Stimulated activated CD4-positive, alpha-beta T cell treated with anti-CD3 and anti-CD28 coated beads, TNF-alpha, amount 100 ng/mL, for 4 hours (primary cell): ENCODE results near the gene SLC39A6.
"Not testable (repeated sequence)": the region's sequence is repeated elsewhere in the genome, so short reads cannot be mapped to it uniquely, and the experiment has no call there.

ENCODE experiments used
- DNase-seq, 3 experiments: peaks; one replicate each; pipeline ENCODE4 v3.0.0-alpha.2; 2020; ENCODE audit warnings: low read depth in 3 of 3

SLC39A6 gene

DNA sequence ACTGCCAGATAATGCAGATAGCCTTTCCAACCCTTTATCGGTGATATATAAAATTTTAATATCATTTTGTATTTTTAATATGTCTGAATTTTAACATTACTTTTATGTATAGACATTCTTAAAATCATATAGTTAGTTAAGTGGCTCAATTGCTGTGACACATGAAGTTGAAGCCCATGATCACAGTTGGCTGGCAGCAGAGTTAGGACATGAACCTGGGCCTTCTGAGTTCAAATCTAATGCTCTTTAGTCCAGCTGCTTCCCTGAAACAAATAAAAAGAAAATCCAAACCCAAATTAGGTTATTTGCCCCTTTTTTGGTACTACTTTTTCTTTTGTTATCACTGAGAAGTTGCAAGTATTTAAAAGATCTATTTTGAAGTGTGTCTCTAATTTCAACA lies 6.1 kb upstream of the SLC39A6 start:
- DNase-seq, result no peak

DNA sequence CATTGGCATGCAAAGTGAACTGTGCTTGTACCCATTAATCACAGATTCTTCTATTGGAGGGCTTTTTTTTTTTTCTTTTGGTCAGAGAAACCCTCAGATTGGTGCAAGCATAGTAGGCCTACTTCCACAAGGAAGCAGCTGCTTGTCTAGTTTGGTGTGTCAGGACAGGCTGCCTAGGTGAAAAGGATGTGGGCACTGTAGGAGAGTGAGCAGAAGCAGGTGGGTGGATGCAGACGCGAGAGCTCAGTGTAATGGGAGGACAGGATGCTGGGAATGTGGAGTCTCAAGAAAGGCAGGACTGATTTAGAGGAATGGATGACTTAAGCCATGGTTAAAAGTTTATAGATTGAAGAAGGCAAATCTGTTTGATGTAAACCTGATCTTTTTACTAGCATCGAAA lies 3.6 kb upstream of the SLC39A6 start:
- DNase-seq, result no peak

DNA sequence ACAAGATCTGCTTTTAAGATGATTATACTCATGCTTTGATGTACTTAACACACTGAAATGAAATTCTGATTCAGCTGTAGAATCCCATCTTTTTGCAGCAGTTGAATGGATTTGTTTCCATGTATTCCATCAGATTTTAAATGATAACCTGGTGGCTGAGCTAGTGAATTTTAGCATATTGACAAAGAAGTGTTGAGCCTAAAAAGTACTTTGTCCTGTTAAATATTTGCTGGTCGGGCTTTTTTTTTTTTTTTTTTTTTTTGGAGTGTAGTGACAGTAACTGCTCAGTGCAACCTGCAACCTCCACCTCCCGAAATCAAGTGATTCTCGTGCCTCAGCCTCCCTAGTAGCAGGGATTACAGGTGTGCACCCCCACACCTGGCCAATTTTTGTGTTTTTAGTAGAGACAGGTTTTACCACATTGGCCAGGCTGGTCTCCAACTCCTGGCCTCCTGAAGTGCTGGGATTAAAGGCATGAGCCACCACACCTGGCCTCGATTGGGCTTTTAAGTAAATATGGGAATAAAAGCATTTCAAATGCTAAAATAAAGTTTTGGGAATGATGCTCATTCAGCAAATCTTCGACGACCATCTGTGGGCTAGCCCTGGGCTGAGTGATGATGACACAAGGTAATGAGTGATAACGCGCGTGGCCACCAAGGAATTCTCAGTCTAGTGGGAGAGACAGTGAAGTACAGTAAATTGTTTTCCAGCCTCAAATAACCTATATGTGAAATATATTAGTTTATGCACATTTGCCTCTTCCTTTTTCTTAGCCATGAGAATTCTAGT lies 2.7 kb upstream of the SLC39A6 start:
- DNase-seq, result no peak

DNA sequence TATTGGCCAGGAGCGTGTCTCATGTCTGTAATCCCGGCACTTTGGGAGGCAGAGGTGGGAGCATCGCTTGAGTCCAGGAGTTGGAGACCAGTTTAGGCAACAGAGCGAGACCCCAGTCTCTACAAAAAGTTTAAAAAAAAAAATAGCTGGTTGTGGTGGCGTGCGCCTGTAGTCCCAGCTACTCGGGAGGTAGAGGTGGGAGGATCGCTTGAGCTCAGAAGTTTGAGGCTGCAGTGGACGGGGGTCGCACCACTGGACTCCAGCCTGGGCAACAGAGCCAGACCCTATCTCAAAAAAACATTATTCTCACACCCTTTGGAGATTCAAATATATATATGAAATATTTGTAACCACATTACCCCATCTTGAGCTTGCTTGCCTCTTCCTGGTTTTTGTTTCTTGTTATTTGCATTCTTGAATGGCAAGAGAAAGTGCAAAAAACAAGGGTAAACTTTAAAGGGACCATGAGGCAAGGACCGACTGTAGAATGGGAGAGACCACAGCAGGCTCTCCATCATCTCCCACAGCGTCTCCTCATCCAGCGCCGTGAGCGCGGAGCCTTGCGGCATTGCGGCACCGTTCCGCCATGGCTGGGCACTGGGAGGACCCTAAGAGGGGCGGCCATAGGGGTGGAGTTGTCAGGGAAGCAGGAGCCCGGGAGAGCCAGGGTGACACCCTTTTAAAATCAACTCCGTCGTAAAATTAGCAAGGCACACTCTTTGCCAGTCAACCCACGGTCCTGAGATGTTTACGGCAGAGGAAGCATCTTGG lies 1.9 kb upstream of the SLC39A6 start:
- no peak for DNase-seq

DNA sequence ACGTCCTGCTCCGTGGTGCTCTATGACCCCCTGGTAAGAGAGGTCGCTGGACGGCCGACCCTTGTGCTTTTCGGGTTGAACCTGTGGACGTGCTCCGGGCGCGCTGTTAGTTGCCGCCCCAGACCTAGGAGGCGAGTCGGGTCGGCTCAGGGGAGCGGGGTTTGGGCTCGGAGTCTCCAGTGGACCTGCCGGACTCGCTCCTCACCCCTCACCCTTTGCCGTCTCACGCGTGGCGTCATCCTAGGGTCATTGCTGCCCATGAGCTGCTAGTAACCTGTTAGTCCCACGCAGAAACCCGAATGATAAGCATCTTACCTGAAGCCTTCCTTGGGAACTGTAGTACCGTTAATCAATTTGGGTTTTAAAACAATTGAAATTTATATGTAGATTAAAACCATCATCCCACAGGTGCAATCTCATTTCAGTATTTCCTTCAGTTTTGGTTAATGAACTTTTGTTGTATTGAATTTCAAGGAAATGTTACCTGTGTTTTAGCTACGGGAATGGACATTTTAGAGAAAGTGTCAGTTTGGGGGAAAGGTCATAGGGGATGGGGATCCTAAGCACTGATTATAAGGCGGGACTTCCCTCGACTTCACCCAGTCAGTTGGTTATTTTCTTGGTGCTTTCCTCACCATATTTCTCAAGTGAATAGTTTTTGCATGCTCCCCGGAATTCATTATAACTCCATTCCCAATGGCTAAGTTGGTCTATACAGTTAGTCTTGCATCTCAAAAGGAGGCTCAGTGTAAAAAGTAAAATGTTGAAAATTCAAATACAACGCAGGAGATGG lies 1.1 kb upstream of the SLC39A6 start:
- no peak for DNase-seq

DNA sequence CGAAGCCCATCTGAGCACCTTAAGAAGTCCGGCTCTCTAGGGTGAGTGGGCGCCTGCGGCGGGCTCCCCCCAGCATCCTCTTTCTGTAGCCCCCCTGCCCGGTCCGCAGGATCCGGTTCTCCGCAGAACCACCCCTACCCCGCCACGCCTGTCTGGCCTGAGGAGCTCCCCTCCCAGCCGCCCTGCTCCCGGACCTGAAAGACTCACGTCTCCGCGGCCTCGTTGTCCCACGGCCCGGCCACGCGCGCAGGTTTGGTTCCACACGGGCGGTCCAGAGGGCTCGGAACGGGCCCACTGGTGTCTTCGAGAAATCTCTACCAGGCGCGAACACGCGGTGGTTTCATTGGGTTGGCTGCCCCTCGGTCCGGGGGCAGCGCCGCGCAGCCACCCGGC lies 237 bp downstream of the SLC39A6 start:
- no peak for DNase-seq

DNA sequence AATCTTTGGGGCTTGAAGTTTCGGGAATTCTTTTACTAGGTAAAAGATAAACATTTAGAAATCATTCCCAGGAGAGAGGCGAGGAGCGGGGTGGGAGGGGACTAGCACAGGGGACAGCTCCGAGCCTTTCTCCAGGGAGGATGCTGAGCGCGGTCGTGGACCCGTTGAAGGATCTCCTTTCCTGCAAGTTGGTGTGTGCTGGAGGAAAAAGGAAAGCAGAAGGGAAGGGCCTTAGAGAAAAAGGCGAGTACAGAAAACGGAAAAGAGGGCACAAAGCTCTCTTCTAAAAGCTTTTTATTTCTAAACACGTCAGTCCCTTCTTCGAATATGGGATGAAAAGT lies 640 bp downstream of the SLC39A6 start:
- no peak for DNase-seq

DNA sequence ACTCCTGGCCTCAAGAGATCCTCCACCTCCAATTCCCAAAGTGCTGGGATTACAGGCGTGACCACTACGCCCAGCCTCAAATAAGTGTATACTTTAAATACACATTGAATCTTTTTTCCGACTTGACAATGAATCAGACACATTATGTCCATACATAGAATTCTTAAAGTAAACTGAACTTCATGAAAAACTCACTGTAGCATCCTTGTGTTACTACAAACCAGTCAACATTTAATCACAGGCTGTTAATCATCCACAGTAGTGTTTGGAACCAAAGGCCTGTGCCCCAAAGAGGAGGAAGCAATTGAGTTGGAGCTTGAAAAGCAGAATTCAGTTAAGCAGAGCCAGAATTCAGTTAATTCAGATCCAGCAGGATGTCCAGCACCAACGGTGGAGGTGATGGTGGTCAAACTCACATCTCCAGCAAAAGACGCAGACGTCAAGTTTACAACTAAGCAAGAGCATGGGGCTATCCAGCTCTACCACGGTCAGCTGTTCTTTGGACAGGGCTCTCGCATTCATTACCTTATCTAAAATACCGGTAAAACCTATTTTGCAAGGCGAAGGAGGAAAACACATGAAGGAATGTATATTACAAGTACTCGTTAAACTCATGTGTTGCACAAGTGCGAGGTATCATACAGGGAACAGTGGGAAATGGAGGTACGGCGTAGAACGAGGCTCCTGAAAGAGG lies 1.2 kb downstream of the SLC39A6 start:
- DNase-seq, result no peak

DNA sequence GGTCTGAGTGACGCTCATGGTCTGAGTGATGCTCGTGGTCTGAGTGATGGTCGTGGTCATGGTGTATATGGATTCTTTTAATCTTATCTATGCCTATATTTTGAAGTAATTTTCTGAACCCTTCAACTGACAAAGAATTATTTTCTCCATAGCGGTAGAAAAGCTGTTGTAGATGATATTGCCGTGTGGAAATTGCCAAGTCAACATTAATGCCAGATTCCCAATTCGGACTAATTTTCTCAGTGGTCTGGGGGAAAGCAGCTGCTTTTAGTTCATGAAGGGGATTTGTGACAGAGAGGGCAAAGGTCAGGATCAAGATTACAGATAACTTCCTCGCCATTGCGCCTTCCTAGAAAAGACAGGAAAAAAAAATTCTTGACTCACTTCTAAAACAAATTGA lies 2.5 kb downstream of the SLC39A6 start:
- no peak for DNase-seq

DNA sequence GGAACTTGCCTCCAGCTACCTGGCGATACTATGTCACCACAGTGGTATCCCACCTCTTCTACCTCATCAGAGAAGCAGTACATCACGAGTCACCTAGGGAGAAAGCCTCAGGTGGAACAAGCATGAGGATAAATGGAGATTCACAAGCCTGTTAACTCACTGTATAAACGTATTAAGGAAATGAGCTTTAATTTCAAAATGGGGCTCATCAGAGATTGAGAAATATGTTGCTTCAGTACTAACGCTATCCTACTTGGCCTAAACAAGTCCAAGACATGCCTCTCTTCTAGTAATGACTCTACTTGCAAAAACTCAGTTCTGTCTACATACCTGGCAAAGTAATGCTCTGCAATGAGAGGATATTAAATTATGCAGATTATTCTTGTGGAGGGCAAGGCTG lies 4.3 kb downstream of the SLC39A6 start:
- no peak for DNase-seq

DNA sequence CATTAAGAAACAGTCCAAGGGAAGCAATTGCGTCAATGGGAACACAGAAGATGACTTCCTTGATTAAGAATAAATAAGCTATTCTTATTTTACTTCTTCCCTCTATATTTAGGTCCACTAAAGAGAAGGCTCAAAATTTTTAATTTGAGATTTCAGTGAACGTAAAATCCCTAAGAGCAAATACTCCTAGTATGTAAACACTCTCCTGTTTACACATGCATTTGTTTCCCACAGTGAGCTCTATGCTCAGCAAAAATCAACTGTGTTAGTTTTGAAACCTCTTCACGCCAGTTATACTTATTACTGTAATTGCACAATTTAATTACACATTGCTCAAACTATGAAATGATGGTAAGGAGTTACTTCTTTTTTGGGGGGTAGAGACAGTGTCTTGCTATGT lies 8.8 kb downstream of the SLC39A6 start:
- no peak for DNase-seq

DNA sequence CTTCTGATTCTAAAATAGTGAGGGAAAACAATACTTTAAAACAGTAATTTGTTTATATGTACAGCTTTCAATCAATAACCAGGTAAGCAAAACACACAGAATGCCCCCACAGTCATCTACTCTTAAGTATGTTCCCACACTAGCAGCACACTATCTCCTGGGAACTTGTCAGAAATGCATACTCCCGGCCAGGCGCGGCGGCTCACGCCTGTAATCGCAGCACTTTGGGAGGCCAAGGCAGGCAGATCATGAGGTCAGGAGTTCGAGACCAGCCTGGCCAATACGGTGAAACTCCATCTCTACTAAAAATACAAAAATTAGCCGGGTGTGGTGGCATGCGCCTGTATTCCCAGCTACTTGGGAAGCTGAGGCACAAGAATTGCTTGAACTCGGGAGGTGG lies 12.4 kb downstream of the SLC39A6 start:
- DNase-seq, result not testable (repeated sequence)

DNA sequence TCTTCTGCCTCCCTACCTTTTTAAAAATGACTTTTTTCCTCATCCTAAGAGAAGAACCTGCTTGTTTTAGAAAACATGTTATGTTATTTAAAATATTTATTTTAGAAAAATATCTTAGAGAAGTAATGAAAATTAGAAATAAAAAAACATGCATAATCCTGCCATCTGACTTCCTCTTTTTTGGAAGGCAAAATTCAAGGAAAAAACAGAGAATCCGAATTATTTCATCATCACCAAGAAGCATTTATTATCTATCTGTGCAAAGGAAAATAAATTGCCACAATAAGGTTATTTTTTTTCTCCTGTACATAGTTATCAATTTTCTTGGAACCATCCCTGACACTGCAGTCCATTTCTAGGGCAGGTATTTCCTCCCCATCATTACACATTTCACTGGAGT lies 14.4 kb downstream of the SLC39A6 start:
- no peak for DNase-seq

DNA sequence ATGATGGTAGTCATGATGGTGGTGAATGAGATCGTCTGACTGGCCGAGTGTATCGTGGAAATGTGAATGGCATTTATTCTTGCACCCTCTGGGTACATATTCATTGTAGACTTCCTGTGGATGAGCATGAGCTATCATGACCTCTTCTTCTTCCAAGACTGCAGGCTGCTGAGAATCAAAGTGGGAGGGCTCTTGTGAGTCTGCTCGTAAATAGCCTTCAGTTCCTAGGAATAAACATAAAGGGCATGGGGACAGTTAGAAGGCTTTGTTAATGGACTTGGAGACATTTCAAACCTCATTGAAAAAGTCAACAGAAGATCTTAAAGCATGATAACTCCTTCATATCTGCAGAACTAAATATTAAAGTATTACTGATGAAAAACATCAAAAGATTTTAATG lies 14.9 kb downstream of the SLC39A6 start:
- no peak for DNase-seq

DNA sequence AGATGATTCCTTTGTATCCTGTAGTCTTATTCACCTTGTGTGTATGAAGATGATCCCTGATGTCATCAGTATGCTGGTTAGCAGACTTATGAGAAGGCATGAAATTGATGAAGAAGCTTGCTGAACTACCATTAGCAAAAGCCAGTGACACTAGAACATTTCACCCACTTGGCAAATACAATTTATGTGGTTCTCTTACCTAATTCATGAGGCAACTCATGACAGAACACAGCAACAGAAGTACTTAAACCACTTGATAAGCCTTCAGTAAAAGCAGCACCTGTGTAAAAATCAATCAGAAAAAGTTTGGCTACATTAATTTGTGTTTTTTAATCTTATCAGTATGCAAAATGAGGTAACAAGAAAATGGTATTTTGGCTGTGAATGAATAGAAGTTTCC lies 16.8 kb downstream of the SLC39A6 start:
- no peak for DNase-seq

DNA sequence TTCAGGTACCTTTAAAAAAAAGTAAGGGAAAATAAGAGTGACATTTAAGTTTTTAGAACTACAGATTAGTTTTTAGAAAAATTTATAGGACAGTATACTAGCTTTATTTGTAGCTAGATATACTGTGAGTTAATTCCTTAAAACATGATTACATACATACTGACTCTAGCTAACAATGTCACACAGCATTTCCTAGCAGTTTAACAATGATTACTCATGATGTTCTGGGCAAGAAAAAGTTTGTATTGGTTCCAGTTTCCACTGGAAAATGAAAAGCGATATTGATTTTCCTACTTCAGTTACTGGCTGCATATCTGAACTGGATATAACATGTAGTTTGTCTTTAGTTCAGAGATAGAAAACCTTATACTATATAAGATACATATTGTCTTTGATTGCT lies 19.4 kb downstream of the SLC39A6 start:
- no peak for DNase-seq

DNA sequence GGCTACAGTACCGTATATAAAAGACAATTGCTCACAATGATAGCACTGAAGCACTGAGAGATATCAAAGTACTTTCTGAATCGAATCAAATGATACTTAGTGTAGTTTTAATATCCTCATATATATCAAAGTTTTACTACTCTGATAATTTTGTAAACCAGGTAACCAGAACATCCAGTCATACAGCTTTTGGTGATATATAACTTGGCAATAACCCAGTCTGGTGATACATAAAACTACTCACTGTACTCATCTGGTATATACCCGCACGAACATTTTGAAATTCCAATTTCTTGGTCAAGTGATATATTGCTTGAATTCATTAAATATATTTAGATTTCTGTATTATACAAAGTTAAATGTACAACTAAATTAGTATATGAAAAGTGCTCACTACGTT lies 20.5 kb downstream of the SLC39A6 start:
- DNase-seq, result no peak

DNA sequence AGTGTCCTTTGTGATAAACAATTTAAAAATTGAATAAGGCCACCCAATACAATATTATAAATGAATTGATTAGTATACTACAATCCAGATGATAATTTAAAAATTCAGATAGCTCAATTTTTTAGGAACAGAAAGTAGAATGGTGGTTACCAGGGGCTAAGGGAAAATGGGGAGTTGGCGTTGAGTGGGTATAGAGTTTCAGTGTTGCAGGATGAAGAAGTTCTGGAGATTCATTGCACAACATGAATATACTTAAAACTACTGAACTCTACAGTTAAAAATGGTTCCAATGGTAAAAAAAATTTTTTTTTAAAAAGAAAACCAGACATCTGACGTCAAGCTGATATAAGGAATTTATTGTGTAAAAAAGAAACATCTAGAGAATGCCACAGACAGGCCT lies 20.9 kb downstream of the SLC39A6 start:
- no peak for DNase-seq

DNA sequence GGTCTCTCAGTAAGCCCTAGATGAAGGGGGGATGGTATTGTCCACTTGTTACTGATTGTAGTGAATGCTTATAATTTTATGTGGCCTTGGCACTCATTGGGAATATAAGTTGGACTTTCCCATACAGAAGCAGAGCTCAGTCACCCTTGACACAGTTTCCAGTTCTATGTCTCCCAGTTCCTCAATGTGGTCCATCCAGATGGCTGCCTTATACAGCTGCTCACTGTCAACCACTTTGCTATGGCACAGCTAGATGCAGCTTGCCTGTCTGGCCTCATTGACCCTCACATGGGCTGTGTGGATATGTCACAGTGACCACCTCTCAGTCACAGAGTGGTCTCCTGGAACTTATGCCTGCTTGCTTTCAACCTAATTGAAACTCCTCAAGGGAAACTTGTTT lies 21.7 kb downstream of the SLC39A6 start:
- DNase-seq, result no peak

DNA sequence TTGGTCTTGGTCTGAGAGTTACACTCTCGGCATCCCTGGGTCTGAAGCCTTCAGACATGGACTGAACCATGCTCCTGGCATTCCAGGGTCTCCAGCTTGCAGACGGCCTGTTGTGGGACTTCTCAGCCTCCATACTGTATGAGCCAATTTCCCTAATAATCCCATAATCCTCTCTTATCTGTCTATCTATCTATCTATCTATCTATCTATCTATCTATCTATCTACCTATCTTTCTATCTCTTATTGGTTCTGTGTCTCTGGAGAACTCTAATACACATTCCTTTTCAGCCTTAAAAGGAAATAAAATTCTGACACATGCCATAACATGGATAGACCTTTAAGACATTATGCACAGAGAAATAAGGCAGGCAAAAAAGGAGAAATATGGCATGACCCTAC lies 24.4 kb downstream of the SLC39A6 start:
- DNase-seq, result no peak

DNA sequence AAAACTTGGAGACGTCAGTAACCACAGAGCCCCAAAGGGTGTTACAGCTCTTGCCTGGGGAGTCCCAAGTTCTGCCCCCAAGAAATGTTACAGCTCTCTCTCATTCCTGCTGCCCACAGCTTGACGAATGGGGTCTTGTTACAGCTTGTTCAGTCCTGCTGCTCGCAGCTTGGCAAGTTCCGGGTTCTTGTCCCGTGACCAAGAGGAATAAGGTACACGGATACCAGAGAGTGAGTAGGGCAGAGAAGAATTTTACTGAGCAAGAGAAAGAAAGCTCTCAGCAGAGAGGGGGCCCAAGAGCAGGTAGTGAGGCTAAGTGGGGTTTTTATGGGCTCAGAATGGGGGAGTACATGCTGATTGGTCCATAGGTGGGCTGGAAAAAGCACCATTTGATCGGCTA lies 27.2 kb downstream of the SLC39A6 start:
- DNase-seq, result no peak

DNA sequence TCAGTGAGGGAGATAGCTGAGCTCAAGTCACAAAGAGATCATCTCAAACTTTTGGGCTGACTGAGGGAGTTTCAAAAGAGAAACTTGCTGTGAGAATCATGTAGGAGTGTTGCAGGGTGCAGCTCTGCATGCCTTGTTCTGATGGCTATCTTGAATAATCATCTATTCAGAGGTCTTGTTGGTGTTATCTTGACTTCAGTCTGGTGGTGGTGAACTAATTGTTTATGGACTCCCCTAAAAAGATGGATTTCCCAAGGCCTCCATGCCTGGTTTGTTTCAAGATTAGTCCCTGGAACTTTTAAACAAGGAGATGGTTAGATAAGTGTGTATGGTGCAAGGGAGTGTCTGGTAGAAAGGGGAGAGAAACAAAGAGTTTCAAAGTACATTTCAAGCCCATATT lies 29.8 kb downstream of the SLC39A6 start:
- no peak for DNase-seq
